HuH-7.5 (cell line): ENCODE results near the gene RHOD.

Experiments used
- DNase-seq: peaks from one replicate; pipeline ENCODE4 v3.0.0; 2011; ENCODE audit warnings: low spot score

Gene RHOD

DNA sequence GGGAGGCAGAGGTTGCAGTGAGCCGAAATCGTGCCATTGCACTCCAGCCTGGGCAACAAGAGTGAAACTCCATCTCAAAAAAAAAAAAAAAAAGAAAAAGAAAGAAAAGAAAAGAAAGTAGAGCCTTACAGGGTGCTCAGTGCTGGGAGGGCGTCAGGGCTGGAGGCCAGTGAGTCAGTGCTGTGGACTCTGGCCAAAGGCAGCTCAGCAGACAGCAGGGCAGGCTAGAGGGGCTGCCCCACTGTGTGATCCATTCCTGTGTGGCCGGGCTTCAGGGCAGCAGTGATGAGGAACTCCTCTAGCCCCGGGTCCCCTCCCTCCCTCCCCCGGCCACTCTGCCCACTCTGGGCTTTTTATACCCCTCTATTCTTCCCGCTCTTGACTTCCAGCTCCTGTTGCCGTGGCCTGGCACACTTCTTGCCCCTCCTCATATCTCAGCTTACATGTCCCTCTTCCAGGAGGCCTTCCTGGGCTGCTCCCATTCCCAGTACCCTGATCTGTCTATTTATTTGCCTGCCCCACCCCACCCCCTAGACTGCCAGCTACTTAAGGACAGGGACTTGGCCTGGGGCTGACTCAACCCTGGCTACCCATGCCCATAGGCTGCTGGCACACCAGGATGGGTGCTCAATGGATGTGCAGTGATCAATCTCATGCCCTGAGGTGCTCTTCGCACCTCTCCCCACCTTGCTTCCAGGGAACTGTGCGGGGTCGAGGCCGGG, 23.7 kb upstream of the RHOD start:
- DNase-seq = no peak

DNA sequence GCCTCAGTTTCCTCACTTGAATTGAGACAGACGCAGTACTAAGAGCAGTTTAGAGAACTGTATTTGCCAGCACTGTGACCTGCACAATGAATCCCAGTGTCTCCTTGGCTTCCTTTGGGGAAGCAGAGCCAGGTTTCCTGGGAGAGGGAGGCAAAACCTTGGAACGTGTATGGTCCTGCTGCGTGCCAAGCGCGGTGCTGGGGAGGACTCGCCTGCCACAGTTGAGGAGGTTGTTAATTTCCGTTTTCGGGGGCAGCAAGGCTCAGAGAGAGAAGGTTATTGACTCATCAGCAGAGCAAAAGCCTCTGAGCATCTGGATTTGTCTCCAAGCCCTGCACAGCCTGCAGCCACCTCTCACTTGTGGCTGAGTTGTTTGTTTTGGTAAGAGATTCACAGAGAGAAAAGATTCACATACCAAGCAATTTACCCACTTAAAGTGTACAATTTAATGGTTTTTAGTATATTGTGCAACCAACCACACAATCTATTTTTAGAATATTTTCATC, 22.9 kb upstream of the RHOD start:
- peak; percentile 61 for DNase-seq

DNA sequence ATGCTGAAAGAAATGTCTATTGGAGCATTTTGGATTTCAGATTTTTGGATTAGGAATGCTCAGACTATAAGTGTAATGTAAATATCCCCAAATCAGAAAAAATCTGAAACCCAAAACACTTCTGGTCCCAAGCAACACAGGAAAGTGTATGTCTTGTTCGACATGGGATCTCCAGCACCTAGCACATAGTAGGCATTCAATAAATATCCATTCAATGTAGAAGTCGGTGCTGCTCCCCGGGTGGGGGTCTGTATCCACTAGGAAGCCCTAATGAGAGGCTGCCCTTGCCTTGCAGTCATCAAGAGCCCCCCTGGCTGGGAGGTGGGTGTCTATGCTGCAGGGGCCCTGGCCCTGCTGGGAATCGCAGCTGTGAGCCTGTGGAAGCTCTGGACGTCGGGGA, 22.3 kb upstream of the RHOD start:
- no peak for DNase-seq

DNA sequence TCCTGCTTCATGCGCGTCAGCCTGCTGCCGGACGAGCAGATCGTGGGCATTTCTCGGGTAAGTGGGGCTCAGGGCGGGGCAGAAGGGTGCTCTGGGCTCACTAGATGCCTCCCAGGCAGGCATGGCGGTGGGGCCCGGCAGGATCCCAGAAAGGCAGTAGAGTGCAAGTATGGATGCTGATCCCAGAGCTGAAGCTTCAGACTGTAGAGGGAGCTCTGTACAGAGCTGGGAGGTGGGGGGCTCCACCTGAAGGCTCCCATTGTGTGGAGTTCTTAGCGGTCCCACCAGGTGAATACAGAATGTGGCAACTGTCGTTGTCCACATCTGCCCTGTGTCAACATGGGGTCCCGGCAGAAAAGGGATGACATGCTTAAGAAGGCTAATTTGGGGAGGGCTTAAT, 16.5 kb upstream of the RHOD start:
- no peak for DNase-seq

DNA sequence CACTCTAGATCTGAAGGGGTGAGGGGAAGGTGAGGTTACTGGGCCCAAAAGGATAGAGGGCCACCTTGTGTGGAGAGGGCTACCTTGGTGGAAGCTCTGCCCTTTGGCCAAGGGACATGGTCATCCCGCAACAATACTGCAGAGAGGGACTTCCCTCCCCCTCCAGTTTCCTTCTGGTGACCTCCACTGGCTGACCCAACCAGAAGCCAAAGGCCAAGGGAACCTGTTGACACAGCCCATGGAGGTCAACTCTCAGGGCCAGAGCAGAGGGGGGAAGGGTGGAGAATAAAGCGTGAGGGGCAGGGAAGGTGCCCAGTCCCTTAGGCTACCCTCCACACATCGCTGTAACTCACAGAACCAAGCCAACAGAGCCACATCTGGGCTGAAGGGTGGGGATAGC, 15.0 kb upstream of the RHOD start:
- DNase-seq = peak; percentile 99

DNA sequence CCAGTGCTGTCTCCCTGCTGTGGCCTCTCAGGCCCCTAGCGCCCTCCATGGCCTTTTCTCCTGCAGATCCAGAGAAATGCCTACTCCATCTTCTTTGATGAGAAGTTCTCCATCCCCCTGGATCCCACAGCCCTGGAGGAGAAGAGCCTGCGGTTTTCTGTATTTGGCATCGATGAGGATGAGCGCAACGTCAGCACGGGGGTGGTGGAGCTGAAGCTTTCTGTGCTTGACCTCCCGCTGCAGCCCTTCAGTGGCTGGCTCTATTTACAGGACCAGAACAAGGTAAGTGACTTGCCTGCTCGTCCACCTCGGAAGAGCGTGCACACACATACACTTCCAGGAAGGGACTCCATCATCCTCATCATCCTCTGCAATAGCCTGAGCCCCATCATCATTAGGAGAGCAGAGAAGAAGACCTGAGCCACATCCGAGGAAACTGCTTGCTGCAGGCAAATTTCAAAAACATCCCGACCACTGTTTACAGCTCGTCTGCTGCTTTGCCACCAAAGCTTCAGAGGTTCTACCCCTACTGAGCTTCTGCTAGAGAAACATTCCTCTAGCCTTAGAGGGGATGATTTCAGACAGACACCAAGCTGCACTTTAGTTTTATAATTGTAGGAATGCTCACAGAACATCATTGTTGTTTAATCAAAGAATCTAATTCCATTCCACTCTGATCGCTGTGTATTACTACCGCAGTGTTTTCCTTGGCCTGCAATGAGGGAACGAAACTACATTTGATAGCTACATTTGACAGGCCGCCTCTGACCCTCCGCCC, 12.9 kb upstream of the RHOD start:
- no peak for DNase-seq

DNA sequence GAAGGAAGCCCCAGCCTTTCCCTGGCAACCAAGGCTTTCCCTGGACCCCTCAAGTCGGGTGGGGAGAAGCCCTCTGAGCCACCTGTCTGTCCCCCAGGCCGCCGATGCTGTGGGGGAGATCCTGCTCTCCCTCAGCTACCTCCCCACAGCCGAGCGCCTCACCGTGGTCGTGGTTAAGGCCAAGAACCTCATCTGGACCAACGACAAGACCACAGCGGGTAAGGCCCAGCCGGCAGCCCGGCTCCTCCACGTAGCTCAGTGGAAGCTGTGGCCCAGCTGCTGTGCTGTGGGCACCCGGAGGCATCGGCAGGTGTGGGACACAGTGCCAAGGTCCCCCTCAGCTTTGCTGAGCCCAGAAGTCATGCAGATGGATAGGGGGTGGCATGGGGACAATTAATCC, 12.2 kb upstream of the RHOD start:
- DNase-seq = no peak

DNA sequence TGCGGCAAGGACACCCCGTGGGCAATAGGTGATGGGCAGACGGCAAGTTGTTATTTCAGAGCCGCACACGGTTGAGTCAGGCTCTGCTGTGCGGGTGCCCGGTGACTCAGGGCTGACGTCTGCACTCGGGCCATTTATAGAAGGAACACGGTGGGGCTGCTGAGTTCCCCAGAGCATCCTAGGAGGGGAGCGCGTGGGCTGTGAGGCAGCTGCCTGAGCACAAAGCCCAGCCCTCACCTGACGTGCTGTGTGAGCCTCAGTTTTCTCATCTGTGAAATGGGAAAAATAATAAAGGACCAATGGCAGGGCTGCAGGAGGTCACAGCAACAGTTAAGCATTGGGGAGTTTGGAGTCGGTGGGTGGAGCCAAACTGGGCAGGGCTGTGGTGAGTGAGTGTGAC, 11.3 kb upstream of the RHOD start:
- no peak for DNase-seq

DNA sequence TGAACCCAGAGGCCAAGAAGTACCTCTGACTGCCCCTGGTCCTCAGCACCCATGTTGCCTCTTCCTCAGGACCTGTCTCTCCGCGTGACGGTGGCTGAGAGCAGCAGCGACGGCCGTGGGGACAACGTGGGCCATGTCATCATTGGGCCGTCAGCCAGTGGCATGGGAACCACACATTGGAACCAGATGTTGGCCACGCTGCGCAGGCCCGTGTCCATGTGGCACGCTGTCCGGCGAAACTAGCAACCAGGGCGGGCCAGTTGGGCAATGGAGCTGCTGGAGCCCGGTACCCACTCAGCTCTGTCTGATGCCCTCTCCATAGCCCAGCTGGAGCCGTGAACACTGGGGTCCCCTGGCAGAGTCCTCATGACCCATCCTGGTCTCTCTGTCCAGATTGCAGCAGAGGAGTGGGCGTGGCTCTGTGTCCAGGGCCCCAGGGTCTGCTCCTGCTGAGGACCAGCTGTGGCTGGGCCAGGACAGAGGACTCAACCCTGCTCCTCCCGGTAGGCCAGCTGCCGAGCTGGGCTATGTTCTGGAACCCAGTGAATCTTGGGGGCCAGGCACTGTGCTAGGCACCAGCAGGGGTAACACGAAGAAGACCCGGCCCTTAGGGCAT, 8.0 kb upstream of the RHOD start:
- no peak for DNase-seq

DNA sequence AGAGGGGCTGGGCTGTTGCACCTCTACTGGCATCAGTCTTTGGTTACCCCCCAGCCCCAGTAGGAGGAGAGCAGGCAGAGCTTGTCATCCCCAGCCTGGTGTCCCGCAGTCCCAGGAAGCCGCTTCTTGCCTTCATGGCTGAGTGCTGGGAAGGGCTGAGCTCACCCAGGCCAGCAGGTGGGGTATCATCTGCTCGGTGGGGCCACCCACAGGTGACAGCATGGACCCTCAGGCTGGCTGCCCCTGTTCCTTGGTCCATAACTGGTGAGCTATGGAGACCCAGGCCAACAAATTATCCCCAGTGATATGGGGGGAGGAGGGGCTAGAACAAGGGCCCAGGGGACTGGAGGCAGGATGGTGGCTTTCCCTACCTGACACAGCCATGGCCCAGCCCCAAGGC, 6.5 kb upstream of the RHOD start:
- peak; percentile 85 for DNase-seq

DNA sequence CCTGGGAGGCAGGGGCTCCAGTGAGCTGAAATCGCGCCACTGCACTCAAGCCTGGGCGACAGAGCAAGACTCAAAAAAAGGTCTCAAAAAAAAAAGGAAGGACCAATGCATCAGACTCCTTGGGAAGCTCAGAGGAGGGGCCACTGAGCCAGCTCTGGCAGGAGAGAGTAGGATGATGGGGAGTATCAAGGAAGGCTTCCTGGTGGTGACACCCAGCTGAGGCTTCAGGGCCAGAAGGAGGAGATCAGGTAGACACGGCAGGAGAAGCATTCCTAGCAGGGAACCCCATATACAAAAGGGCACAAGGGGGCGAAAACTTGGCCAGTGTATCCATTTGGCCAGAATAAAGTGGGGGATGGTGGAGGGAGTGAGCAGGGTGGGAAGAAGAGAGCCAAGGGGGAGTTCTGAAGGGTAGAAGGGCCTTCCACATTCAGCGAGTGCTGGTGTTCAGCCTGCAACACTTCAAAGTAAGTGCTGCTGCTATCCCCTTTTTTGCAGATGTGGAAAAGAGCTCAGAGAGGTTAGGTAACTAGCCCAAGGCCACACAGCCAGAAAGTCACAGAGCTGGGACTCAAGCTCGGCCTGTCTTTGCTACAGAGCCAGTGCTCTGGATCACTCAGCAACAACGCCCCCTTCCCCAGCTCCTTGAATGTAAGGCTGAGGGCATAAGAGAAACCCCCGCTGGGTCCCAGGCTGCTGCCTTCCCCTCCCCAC, 5.3 kb upstream of the RHOD start:
- no peak for DNase-seq

DNA sequence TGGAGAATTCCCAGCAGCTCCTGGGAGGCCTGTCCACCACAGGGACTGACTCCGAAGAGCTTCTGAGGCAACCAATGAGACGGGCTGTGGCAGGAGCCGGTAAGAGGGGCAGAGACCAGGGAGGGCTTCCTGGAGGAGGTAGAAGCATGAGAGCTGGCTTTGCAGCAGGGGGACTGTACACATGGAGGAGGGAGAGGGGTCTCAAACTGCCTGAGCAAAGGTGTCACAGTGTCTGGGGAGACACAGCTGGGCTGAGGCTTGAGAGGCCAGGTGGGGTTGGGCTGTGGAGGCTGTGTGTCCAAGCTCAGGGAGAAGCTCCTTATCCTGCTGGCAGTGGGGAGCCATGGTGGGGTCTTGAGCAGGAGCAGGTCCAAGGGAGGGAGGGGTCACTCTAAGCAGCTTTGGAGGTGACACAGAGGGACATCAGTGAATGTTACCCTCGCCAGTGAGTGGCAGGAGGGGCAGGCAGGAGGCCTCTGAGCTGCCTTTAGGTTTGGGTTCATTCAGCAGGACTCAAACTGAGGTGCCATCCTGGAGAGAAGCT, 4.6 kb upstream of the RHOD start:
- DNase-seq = no peak

DNA sequence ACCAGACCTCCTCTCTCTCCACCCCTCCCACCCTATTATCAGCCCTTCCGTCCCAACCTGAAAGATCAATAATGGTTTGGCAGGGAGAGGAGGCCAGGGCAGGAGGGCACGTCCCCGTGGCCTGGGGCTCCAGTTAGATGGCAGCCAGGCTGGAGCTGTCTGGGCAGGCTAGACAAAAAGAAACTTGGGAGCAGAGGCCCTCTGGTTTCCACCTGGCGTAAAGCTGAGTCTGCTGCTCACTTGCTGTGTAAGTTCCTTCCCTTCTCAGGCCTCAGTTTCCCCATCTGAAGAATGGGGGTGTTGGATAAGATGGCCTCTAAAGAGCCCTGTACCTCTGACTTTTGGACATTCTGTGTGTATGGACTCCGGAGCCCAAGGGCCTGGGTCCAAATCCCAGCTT, 3.8 kb upstream of the RHOD start:
- DNase-seq = peak; percentile 82

DNA sequence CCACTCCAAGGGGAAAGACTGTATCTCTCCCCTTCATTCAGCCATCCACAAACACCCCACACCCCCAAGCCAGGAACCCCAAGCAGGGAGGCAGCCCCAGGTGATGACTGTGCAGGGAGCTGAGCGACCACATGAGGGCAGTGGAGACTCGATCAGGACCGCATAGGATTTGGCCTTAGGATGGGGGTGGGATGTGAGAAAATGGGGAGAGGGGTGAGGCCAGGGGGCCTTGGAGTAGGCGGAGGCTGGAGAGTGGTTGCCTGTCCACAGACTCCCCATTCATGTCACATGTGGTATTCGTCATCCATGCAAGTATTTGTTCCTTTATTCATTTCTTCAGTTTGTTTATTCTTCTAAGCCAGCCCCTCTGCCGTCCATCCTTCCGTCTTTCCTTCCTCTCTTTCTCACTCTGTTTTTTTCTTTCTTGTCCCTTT, 2.7 kb upstream of the RHOD start:
- peak; percentile 100 for DNase-seq

DNA sequence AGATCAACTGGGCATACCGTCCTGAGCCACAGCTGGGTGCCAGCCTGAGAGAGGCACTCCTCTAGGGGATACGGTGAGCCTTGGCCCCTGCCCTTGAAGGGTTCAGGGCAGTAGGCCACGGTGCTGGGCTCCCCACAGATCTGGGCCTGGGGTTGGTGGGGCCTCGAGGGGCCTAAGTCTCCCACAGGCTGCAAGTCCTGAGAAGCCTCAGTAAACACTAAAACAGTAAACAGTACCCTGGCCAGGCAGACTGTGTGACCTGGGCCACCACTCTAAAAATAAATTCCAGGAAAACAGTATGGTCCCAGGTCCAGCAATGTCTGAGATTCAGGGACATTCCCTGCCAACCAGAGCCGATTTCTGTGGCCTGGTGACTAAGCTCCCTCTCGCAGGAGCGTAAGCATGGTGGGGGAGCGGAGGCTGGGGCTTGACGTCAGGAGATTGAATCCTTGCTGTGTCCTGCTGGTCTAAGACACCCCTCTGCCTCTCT, 2.3 kb upstream of the RHOD start:
- peak; percentile 96 for DNase-seq

DNA sequence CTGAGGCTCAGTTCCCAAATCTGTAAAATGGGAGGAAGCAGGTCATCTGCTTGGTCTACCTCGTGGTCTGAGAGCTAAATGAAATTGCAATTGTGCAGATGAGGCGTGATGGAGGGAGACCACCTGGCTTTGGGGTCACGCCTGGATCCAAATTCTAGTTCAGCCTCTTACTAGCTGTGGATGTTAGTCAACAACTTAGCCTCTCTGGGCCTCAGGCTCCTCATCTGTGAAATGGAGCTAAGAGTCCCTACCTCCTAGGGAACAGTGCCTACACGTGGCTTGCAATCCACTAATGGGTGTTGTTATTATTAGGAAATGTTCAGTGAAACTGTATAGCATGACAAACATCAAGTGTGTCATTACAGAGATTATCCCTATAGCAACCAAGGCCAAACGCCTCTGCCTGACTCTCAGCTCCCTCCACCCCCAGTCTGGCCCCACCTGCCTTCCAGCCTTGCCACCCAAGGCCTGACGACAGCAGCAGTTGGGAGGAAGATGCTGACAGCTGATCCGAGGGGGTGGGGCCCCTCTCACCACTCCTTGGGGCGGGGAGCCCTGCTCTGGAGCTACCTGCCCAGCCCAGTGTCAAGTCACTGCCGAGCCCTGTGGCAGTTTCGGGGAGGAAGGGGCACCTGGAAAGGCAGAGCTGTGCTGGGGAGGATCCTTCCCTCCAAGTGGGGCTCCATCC, 1.7 kb upstream of the RHOD start:
- peak; percentile 100 for DNase-seq

DNA sequence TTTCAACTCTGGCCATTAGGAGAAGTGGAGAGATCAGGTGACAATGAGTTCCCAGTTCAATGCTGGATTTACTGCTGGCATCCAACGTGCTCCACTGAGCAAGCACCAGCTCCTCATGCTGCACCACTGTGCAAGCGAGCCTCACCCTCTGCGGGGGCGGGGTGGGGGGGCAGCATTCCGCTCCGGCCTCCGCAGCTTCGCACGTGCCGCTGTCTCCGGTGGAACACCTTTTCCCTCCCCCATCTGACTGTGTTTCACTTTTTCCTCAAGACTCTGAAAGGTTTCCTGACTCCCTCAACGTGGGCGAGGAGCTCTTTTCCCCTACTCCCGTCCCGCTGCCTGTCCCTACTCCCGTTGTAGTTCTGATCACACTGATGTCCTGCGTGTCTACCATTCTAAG, 835 bp upstream of the RHOD start:
- peak; percentile 97 for DNase-seq

DNA sequence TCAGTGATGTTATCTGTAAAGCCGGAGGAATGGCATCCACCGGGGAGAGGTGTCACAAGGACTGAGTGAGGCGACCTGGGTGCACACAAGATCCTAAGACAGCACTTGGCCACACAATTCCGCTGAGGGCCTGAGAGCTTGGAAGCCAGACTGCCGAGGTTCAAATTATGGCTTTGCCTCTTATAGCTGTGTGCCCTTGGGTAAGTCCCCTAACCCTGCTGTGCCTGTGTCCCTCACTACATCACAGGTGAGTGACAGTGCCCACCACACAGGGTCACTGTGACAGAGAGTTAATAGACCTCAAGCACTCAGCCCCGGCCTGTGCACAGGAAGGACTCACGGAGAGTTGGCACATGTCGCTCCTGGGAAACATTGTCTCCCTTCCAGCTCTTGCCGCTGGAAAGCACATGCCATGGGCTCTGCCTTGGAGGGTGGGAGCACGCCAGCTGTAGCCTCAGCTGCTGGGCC, 592 bp downstream of the RHOD start:
- DNase-seq = peak; percentile 97

DNA sequence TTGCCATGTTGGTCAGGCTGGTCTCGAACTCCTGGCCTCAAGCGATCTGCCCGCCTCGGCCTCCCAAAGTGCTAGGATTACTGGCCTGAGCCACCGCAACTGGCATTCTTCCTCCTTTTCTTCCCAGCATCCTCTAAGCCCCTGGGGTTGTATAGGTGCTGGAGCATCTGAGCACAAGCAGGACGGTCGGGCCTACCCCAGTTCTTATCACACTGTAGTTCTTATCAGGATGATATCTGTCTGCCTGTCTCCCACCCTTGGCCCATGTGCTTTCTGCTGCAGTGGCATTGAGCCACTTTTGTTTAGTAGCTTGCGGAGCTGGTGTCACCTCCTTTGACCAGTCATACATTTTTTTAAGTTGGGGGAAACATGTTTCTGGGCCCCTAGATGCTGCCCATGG, 1.9 kb downstream of the RHOD start:
- no peak for DNase-seq

DNA sequence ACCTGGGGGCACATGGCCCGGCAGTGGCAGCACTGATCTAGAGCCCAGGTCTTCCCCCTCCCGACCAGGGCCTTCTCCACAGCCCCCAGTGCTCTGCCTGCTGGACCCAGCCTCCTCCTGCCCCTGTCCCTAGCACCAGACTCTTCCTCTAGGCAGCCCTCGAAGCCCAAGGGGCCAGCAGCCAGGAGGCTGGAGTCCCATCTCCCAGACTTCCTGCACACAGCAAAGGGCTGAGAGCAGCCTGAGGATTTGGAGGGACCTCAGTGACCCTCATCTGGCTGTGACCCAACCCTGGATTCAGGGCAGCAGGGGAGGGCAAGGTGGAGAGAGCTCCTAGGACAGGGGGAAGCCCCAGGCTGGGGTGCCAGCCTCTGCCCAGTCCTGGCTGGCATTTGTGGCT, 3.0 kb downstream of the RHOD start:
- no peak for DNase-seq

DNA sequence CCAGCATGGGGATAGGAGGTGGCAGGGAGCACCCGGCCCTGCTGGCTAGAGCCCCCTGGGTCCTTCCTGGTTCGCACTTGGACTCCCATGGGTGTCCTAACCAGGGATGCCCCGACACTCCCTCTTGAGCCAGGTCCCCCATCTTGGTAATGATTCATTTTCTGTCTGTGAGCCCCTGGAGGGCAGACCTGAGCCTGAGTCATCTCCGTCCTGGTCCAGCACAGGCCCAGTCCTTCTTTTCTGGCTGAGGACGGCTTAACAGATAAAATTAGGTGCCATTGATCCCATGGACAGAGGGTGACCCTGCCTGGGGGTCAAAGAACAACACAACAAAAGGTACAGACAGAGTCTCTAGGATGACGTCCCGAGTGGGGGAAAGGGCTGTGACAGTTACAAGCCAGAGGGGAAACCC, 3.5 kb downstream of the RHOD start:
- DNase-seq = peak; percentile 91
